Right cardiac atrium (tissue), 5 donors: ENCODE measurements around the gene HDAC1. TPM values are rescaled to one million over a fixed set of nuclear protein-coding genes. Genes with fewer than 3 reads are reported as not detected.

Experiments
- ATAC-seq, 2 donors: fragments of 200-7000 bp; cut with Tn5 transposase; one replicate each; pipeline versions ENCODE4 v1.8.0 to v1.9.1; 2020; ENCODE audit warnings: moderate library complexity in 2 of 2, mild to moderate bottlenecking in 1 of 2
- DNase-seq, 3 donors: peaks; one replicate each; pipeline ENCODE4 v3.0.0-alpha.2; 2020
- H3K27ac ChIP-seq: one replicate; pipeline ENCODE4 v1.5.1; 2013; ENCODE audit warnings: mild to moderate bottlenecking, low read length, control low read depth, moderate library complexity
- H3K27me3 ChIP-seq: one replicate; pipeline ENCODE4 v1.6.1; 2013; ENCODE audit not compliant: control insufficient read depth, insufficient read depth
- H3K4me1 ChIP-seq: one replicate; pipeline ENCODE4 v1.6.1; 2013; ENCODE audit warnings: low read length; ENCODE audit not compliant: control insufficient read depth, insufficient read depth
- H3K4me3 ChIP-seq: one replicate; pipeline ENCODE4 v1.5.1; 2013; ENCODE audit warnings: low read length, control low read depth
- H3K9me3 ChIP-seq: one replicate; pipeline ENCODE4 v1.6.1; 2013; ENCODE audit warnings: low read length; ENCODE audit not compliant: control insufficient read depth
- WGBS: extraction: QIAGEN DNeasy Blood & Tissue Kit; methylation state at CpG from one replicate; pipeline ENCODE4 v1.1.7; 2013; 5-methylcytosine and 5-hydroxymethylcytosine counted together
- intact Hi-C, 4 donors: fragments of 100-400 bp; cut with DNase I; formaldehyde crosslinking; loops; one replicate each; pipeline versions ENCODE4 v1.11.0 to v1.14.0; 2022 to 2023
- polyA plus RNA-seq: library from polyadenylated mRNA; stranded (reverse); fragments of 200-250 nt; gene quantifications from one replicate; pipeline ENCODE4 v1.2.3, GENCODE V29; 2013
- total RNA-seq, 4 donors: library from RNA; stranded (reverse); fragmentation: NEBNext Ultra II Directional; extraction: Animal tissue kit (Norgen Biotek cat#: 25700); gene quantifications; one replicate each; pipeline ENCODE4 v1.2.1, GENCODE V29; 2021
- donor health status: healthy with polysubstance abuse.
- donor health status: DM: no; HTN: yes; CAD: no.
- donor health status: DM: no; HTN: no; CAD: no.
- donor health status: DM: no; HTN: yes; CAD: no; lungs with severe emphysema.
- donor health status: DM: yes; HTN: yes; CAD: no.

HDAC1 gene
- total and polyA plus RNA-seq, 5 donors = 28.1 to 44.9 (median 39.1) TPM

DNA sequence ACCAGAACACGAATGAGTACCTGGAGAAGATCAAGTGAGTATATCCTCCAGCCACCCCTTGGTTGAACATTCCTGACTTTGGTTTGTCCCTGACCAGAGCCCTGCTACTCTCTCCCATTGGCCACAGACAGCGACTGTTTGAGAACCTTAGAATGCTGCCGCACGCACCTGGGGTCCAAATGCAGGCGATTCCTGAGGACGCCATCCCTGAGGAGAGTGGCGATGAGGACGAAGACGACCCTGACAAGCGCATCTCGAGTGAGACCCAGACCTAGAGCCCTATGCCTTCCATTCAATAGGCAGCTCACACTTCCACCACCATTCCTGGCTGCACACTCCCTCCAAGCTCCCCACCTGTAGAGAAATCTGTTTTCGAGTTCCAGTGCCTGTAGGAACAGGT is 39.7 kb downstream of the HDAC1 start:
- Histone ChIP-seq H3K9me3 (no peaks in the 10 kb centered on the region), H3K4me1 (no peaks in the 10 kb centered on the region), H3K27ac (no peak overlapping the region), H3K4me3 (no peak overlapping the region), H3K27me3 (no peaks in the 10 kb centered on the region)
- intact Hi-C loops = loop anchor here in 1 of 4 donors (10.0 kb wide), 1 partner anchor 117 kb away; no protein-coding TSS in a partner anchor
- WGBS = 87% methylated on average over 12 of the region's 12 CpGs
- no peak for ATAC-seq
- peak in 1 of 3 donors; percentile 22 for DNase-seq

DNA sequence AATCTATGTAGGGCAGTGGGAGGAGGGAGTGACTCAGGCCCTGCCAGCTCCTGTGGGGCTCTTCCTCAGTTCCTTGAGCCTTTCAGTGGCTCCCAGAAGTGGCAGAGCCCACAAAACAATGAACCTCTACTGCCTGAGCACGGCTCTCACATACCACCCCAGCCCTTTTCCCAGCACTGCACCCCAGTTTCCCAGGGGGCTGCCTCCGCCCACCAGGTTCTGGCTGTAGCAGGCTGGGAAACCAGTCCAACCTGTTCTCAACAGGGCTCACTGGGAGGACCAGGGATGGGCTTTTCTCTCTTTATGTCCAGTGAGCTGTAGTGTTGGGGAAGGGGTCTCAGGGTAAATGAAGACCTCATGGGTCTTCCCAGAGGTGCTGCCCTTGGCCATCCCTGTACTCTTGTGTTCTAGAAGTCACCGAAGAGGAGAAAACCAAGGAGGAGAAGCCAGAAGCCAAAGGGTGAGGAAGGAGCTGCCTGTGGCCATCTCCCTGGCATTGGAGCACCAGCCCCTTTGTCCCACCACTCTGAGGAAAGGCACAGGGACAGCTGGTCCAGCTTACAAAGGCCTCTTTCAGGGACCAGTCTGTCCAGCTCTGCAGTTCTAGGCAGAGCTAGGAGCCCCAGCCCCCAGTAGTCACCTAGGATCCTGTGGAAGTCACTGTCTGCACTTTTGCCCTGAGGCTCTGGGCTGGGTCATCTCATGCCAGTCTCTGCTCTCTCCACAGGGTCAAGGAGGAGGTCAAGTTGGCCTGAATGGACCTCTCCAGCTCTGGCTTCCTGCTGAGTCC is 40.6 kb downstream of the HDAC1 start:
- Histone ChIP-seq H3K4me1 (peaks cover under 1% of the 10 kb centered on the region), H3K4me3 (no peak overlapping the region), H3K9me3 (no peaks in the 10 kb centered on the region), H3K27ac (no peak overlapping the region), H3K27me3 (no peaks in the 10 kb centered on the region)
- DNase-seq = peak in 1 of 3 donors; percentile 42
- intact Hi-C loops = loop anchor here in 1 of 4 donors (10.0 kb wide), 1 partner anchor 118 kb away; no protein-coding TSS in a partner anchor
- 81% methylated on average over 3 of the region's 3 CpGs for WGBS
- ATAC-seq = no peak

DNA sequence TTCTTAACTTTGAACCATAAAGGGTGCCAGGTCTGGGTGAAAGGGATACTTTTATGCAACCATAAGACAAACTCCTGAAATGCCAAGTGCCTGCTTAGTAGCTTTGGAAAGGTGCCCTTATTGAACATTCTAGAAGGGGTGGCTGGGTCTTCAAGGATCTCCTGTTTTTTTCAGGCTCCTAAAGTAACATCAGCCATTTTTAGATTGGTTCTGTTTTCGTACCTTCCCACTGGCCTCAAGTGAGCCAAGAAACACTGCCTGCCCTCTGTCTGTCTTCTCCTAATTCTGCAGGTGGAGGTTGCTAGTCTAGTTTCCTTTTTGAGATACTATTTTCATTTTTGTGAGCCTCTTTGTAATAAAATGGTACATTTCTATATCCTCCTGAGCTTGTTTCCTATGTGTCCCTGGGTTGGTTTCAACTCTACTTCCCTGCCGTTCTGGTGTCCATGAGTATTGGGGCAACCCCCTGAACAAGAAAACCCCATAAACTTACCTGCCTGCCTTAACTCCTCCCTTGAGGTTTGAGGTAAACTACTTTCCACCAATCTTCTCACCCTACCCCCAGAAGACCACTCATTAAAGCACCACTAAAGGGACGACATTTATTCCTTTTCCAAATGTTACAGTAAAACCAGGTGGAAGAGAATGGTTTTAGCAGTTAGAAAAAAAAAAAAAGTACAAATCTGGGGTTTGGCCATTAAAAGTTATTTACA is 41.5 kb downstream of the HDAC1 start:
- no peaks in the 10 kb centered on the region for H3K9me3 ChIP-seq
- no peak overlapping the region for H3K4me3 ChIP-seq
- no peaks in the 10 kb centered on the region for H3K27me3 ChIP-seq
- intact Hi-C loops = loop anchor here in 1 of 4 donors (10.0 kb wide), 1 partner anchor 119 kb away; no protein-coding TSS in a partner anchor
- peaks cover 6% of the 10 kb centered on the region for H3K4me1 ChIP-seq
- no peak for ATAC-seq
- no peak for DNase-seq
- no peak overlapping the region for H3K27ac ChIP-seq
- WGBS = 73% methylated on average over 3 of the region's 3 CpGs

DNA sequence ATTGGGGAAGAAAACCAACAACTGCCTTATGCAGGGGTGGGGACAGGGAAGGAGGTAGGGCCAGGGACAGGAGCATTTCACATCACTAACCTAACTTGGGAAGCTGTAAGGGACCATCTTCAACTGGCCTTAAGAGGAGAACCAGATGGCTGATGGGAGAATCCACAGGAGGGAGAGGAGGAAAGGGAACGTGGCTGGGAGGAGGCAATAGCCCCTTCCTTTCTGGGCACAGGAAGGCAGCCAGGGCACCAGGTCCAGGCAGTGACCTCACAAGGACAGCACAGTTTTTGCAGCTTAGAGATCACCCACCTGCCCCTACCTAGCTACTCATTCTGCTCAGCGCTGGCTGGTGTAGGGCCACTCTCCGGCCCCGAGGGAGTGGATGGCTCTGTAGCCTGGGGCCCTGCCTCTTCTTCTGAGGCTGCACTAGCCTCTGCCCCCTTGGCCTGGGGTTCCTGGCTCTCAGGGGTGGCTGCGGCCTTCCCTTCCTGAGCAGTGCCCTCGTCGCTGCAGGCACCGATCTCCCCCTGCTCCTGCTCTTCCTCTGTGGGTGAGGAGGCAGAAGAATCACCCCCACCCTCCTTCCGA is 42.5 kb downstream of the HDAC1 start:
- ATAC-seq = no peak
- no peaks in the 10 kb centered on the region for H3K9me3 ChIP-seq
- WGBS = 41% methylated on average over 9 of the region's 9 CpGs
- peaks cover 6% of the 10 kb centered on the region for H3K4me1 ChIP-seq
- peak overlapping the region; percentile 93 for H3K4me3 ChIP-seq
- no peak overlapping the region for H3K27ac ChIP-seq
- no peak for DNase-seq
- intact Hi-C loops = loop anchor here in 1 of 4 donors (10.0 kb wide), 1 partner anchor 120 kb away; no protein-coding TSS in a partner anchor
- no peaks in the 10 kb centered on the region for H3K27me3 ChIP-seq

DNA sequence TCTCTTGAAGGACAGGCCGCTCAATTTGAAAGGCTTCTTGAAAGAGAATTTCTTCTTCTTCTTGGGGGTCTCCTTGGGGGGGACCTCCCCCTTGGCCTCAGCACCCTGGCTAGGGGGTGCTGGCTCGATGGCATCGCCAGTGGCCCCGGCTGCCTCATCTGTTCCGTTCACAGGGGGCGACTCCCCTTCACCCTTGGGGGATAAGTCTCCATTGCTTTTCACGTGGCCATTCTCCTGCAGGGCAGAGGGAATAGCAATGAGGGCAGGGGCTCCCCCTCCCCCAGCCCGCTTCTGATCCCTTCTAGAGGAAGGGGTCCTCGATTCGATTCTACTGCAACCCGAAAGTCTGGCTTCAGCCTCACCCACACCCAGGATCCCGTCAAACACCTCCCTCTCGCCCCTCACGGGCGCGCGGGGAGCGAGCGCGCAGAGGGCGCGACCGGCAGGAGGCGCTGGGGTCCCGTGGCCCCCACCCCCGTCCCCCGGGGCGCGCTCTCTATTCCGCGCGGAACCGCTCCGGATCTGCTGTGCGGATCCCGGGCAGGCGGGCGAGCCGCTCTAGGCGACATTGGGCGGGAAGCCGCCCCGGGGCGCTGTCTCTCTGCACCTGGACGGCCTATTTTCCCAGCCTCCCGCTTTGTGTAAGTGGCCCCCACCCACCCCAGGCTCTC is 43.1 kb downstream of the HDAC1 start:
- no peaks in the 10 kb centered on the region for H3K9me3 ChIP-seq
- 3% methylated on average over 46 of the region's 46 CpGs for WGBS
- no peak overlapping the region for H3K27ac ChIP-seq
- no peaks in the 10 kb centered on the region for H3K27me3 ChIP-seq
- H3K4me1 ChIP-seq = peaks cover 6% of the 10 kb centered on the region
- ATAC-seq = peak; percentile 44 to 47
- peak overlapping the region; percentile 93 for H3K4me3 ChIP-seq
- intact Hi-C loops = loop anchor here in 1 of 4 donors (10.0 kb wide), 1 partner anchor 120 kb away; no protein-coding TSS in a partner anchor
- DNase-seq = peak; percentile 54 to 86 (median 86)

DNA sequence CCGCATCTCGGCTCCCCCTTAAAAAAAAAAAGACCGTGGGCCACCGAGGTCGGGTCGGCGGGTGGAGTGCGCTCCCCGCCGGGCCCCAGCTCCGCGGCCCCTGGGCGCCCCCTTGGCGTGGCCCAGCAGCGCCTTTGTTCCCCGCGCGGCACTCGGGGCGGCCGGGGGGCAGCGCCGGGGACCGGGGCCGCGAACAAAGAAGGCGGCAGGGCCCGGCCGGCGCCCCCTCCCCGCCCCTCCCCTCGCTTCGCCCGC is 43.6 kb downstream of the HDAC1 start:
- WGBS = 1% methylated on average over 34 of the region's 34 CpGs
- intact Hi-C loops = loop anchor here in 1 of 4 donors (10.0 kb wide), 1 partner anchor 121 kb away; no protein-coding TSS in a partner anchor
- H3K4me3 ChIP-seq = peak overlapping the region; percentile 93
- no peaks in the 10 kb centered on the region for H3K27me3 ChIP-seq
- H3K4me1 ChIP-seq = peaks cover 6% of the 10 kb centered on the region
- DNase-seq (no peak), ATAC-seq (no peak)
- no peak overlapping the region for H3K27ac ChIP-seq
- no peaks in the 10 kb centered on the region for H3K9me3 ChIP-seq

DNA sequence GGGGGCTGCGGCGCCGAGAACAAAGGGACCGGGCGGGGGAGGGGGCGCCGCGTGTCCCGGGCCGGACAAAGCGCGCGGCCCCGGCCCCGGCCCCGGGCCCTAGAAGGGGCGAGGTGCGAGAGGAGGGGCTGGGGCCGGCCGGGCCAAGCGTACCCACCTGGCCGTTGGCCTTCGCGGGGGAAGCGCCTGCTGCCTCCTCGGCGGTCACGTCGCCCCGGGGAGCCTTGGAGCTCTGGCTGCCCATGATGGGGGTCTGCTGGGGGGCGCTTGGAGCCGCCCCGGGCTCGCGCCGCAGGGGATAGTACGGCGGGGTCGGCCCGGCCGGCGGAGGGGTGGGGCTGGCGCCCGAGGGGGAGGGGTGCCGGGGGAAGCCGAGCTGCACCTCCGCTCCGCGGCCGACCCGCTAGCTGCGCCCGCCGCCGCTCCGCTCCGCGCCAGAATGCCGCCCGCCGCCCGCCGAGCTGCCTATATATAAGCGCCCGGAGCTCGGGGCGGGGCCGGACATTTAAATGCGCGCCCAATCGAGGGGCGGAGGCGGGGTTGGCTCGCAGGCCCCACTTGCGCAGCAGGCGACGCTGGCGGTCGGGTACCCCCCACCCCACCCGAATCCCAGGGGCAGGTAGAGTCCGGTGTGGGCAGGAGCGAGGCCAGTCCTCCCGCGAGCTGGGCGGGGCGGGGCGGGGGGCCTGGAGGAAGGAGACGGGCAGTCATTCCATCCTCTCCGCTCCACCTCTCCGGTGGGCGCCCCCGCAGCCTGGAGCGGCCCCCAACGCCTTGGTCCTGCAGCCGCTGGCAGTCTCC is 44.1 kb downstream of the HDAC1 start, which contains the start of gene MARCKSL1:
Gene MARCKSL1, minus strand, starts transcription at position 444 of the 801 bp plus-strand sequence. Its CDS starts 200 bp downstream, at position 244.
- DNase-seq (peak; percentile 90 to 96 (median 95)), ATAC-seq (peak; percentile 67 to 71)
- Histone ChIP-seq H3K4me1 (peaks cover 6% of the 10 kb centered on the region), H3K27ac (peak within 1 kb of the TSS; percentile 68), H3K27me3 (no peaks in the 10 kb centered on the region), H3K9me3 (no peaks in the 10 kb centered on the region), H3K4me3 (peak within 1 kb of the TSS; percentile 93)
- under 1% methylated on average over 91 of the region's 95 CpGs for WGBS
- intact Hi-C loops = loop anchor here in 1 of 4 donors (10.0 kb wide), 1 partner anchor 121 kb away; no protein-coding TSS in a partner anchor

DNA sequence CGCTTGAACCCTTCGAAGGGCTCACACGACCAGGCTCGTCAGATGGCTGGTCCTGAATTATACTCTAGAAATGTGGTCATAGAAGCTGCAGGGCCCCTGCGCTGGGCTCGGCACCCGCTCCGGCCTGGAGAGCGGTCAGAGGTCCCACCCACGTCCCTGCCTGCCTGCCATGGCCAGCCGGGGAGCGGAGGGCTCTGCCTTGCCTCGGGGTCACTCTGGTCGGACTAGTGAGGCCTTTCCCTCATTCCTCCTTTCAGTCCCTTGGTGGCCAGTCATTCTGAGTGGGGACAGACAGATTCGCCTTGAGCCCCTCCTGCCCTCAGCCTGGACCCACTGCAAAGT is 44.7 kb downstream of the HDAC1 start:
- WGBS = 21% methylated on average over 15 of the region's 15 CpGs
- intact Hi-C loops = loop anchor here in 1 of 4 donors (10.0 kb wide), 1 partner anchor 122 kb away; no protein-coding TSS in a partner anchor
- peak overlapping the region; percentile 93 for H3K4me3 ChIP-seq

DNA sequence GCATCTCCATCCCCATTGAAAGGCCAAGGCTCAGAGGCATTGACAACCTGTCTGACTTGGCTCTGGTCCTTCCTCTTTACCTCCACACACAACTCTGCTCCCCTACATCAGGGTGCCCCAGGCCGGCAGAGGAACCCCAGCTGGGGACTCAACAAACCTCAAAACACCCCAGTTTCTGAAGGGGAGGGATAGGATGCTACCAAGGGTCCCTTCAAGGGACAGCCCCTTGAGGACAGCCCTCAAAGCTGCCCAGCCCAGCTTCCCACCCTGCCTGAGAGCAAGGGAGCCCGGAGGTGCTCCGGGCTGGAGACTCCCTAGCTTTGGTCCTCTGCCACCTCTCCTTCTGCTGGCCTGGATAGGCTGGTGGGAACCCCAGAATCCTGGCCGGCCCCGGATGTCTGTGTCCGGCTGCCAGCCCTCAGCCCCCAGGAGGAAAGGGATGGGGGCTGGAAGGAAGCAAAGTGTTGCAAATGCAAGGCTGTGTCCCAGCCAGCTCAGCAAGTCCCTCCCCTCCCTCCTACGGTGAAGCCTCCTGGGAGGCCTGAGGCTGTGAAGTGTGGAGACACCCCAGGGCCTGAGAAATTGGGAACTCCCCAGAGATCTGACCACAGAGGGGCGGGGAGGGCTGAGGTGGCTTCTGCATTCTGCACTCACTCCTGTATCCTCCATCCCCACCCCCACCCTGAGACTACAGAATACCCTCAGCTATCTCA is 45.2 kb downstream of the HDAC1 start:
- DNase-seq = peak; percentile 69 to 86 (median 77)
- Histone ChIP-seq H3K9me3 (no peaks in the 10 kb centered on the region), H3K27ac (peak overlapping the region; percentile 28), H3K27me3 (no peaks in the 10 kb centered on the region), H3K4me3 (no peak overlapping the region), H3K4me1 (peaks cover 6% of the 10 kb centered on the region)
- peak; percentile 30 to 40 for ATAC-seq
- 46% methylated on average over 8 of the region's 8 CpGs for WGBS
- intact Hi-C loops = loop anchor here in 1 of 4 donors (10.0 kb wide), 1 partner anchor 122 kb away; no protein-coding TSS in a partner anchor

More for the DNA sequence above, 44.7 kb downstream of the HDAC1 start:
- peak overlapping the region; percentile 28 for H3K27ac ChIP-seq
- H3K9me3 ChIP-seq = no peaks in the 10 kb centered on the region
- ATAC-seq = peak; percentile 17 to 23
- H3K27me3 ChIP-seq = no peaks in the 10 kb centered on the region
- peaks cover 6% of the 10 kb centered on the region for H3K4me1 ChIP-seq
- peak in 1 of 3 donors; percentile 77 for DNase-seq
